ENCODE data around the gene RANBP1.

The RANBP1 gene

GRCh38 chr22:20165913-20166312 is 50.0 kb downstream of the RANBP1 start:
- H3K36me3 Mint-ChIP-seq (ENCODE audit: low read depth), result no peaks in the 10 kb centered on the region
- H3K4me3 Mint-ChIP-seq, result no peak overlapping the region
- ATAC-seq (no peak), DNase-seq (no peak)
- H3K27me3 Mint-ChIP-seq, result no peaks in the 10 kb centered on the region
- H3K4me1 Mint-ChIP-seq, result peaks cover 2% of the 10 kb centered on the region
- H3K27ac Mint-ChIP-seq, result no peak overlapping the region
- no peaks in the 10 kb centered on the region for H3K9me3 Mint-ChIP-seq

- H3K9me3 Mint-ChIP-seq, result no peaks in the 10 kb centered on the region
- H3K4me3 Mint-ChIP-seq, result no peak overlapping the region
- H3K27me3 Mint-ChIP-seq, result no peaks in the 10 kb centered on the region
- no peak for ATAC-seq
- no peak overlapping the region for H3K27ac Mint-ChIP-seq
- no peaks in the 10 kb centered on the region for H3K36me3 Mint-ChIP-seq (ENCODE audit: low read depth)
- peaks cover 2% of the 10 kb centered on the region for H3K4me1 Mint-ChIP-seq
- DNase-seq, result no peak
These were observed 50.8 kb downstream of the RANBP1 start for GRCh38 chr22:20166703-20167102.

GRCh38 chr22:20167643-20168322 is 51.9 kb downstream of the RANBP1 start:
- Mint-ChIP-seq H3K4me1 (peaks cover 2% of the 10 kb centered on the region), H3K27ac (no peak overlapping the region), H3K9me3 (no peaks in the 10 kb centered on the region), H3K27me3 (no peaks in the 10 kb centered on the region), H3K36me3 (ENCODE audit: low read depth) (no peaks in the 10 kb centered on the region), H3K4me3 (no peak overlapping the region)
- DNase-seq (no peak), ATAC-seq (peak; percentile 18)

- H3K27ac Mint-ChIP-seq, result no peak overlapping the region
These were observed 53.4 kb downstream of the RANBP1 start for GRCh38 chr22:20169253-20169822.

GRCh38 chr22:20170170-20170569 is 54.3 kb downstream of the RANBP1 start:
- no peak for ATAC-seq
- Mint-ChIP-seq H3K36me3 (ENCODE audit: low read depth) (no peaks in the 10 kb centered on the region), H3K4me3 (no peak overlapping the region), H3K27ac (no peak overlapping the region), H3K4me1 (no peaks in the 10 kb centered on the region), H3K27me3 (no peaks in the 10 kb centered on the region), H3K9me3 (no peaks in the 10 kb centered on the region)
- DNase-seq, result no peak

More at GRCh38 chr22:20169253-20169822, 53.4 kb downstream of the RANBP1 start:
- no peak for ATAC-seq
- Mint-ChIP-seq H3K9me3 (no peaks in the 10 kb centered on the region), H3K27me3 (no peaks in the 10 kb centered on the region), H3K4me1 (peaks cover under 1% of the 10 kb centered on the region), H3K36me3 (ENCODE audit: low read depth) (no peaks in the 10 kb centered on the region), H3K4me3 (no peak overlapping the region)
- no peak for DNase-seq

- DNase-seq (no peak), ATAC-seq (no peak)
- Mint-ChIP-seq H3K36me3 (ENCODE audit: low read depth) (no peaks in the 10 kb centered on the region), H3K27ac (no peak overlapping the region), H3K9me3 (no peaks in the 10 kb centered on the region), H3K27me3 (no peaks in the 10 kb centered on the region), H3K4me1 (no peaks in the 10 kb centered on the region), H3K4me3 (no peak overlapping the region)
These were observed 55.6 kb downstream of the RANBP1 start for GRCh38 chr22:20171288-20172140.

- Mint-ChIP-seq H3K27ac (no peak overlapping the region), H3K4me1 (no peaks in the 10 kb centered on the region), H3K9me3 (no peaks in the 10 kb centered on the region), H3K36me3 (ENCODE audit: low read depth) (no peaks in the 10 kb centered on the region), H3K27me3 (no peaks in the 10 kb centered on the region), H3K4me3 (no peak overlapping the region)
- DNase-seq (no peak), ATAC-seq (no peak)
These were observed 56.3 kb downstream of the RANBP1 start for GRCh38 chr22:20172141-20172613.

GRCh38 chr22:20173246-20173645 is 57.3 kb downstream of the RANBP1 start:
- ATAC-seq (no peak), DNase-seq (no peak)
- no peaks in the 10 kb centered on the region for H3K27me3 Mint-ChIP-seq
- no peaks in the 10 kb centered on the region for H3K9me3 Mint-ChIP-seq
- no peak overlapping the region for H3K27ac Mint-ChIP-seq
- H3K4me1 Mint-ChIP-seq, result no peaks in the 10 kb centered on the region
- H3K36me3 Mint-ChIP-seq (ENCODE audit: low read depth), result no peaks in the 10 kb centered on the region
- H3K4me3 Mint-ChIP-seq, result no peak overlapping the region

- no peak overlapping the region for H3K27ac Mint-ChIP-seq
- H3K27me3 Mint-ChIP-seq, result no peaks in the 10 kb centered on the region
- no peaks in the 10 kb centered on the region for H3K4me1 Mint-ChIP-seq
- ATAC-seq, result no peak
- no peaks in the 10 kb centered on the region for H3K9me3 Mint-ChIP-seq
- no peak for DNase-seq
- H3K4me3 Mint-ChIP-seq, result no peak overlapping the region
- no peaks in the 10 kb centered on the region for H3K36me3 Mint-ChIP-seq (ENCODE audit: low read depth)
These were observed 57.9 kb downstream of the RANBP1 start for GRCh38 chr22:20173772-20174171.

- no peak overlapping the region for H3K4me3 Mint-ChIP-seq
- no peak for ATAC-seq
These were observed 59.1 kb downstream of the RANBP1 start for GRCh38 chr22:20174785-20175596.

GRCh38 chr22:20175597-20175900 is 59.6 kb downstream of the RANBP1 start:
- DNase-seq, result no peak
- Mint-ChIP-seq H3K36me3 (ENCODE audit: low read depth) (no peaks in the 10 kb centered on the region), H3K4me1 (no peaks in the 10 kb centered on the region), H3K27ac (no peak overlapping the region), H3K9me3 (no peaks in the 10 kb centered on the region), H3K4me3 (no peak overlapping the region), H3K27me3 (no peaks in the 10 kb centered on the region)
- no peak for ATAC-seq

More at GRCh38 chr22:20174785-20175596, 59.1 kb downstream of the RANBP1 start:
- no peaks in the 10 kb centered on the region for H3K27me3 Mint-ChIP-seq
- H3K9me3 Mint-ChIP-seq, result no peaks in the 10 kb centered on the region
- H3K4me1 Mint-ChIP-seq, result no peaks in the 10 kb centered on the region
- no peak overlapping the region for H3K27ac Mint-ChIP-seq
- H3K36me3 Mint-ChIP-seq (ENCODE audit: low read depth), result no peaks in the 10 kb centered on the region
- DNase-seq, result no peak

GRCh38 chr22:20176421-20177085 is 60.6 kb downstream of the RANBP1 start:
- no peak for DNase-seq
- no peaks in the 10 kb centered on the region for H3K9me3 Mint-ChIP-seq
- H3K27ac Mint-ChIP-seq, result no peak overlapping the region
- no peaks in the 10 kb centered on the region for H3K4me1 Mint-ChIP-seq
- H3K4me3 Mint-ChIP-seq, result no peak overlapping the region
- ATAC-seq, result no peak
- H3K27me3 Mint-ChIP-seq, result no peaks in the 10 kb centered on the region
- H3K36me3 Mint-ChIP-seq (ENCODE audit: low read depth), result no peaks in the 10 kb centered on the region
